Activated CD8-positive, alpha-beta memory T cell treated with anti-CD3 and anti-CD28 coated beads, Interleukin-2, amount 50 U/mL, for 24 hours (primary cell): Measurements from ENCODE around the gene INSRR.

Experiments used
- DNase-seq: peaks from one replicate; pipeline ENCODE4 v3.0.0-alpha.2; 2020; ENCODE audit errors: extremely low read depth

The INSRR gene

GRCh38 chr1:156874572-156875340, 15.8 kb upstream of the INSRR start:
- DNase-seq, result no peak

- no peak for DNase-seq
Observed at GRCh38 chr1:156874142-156874541, 15.2 kb upstream of the INSRR start.

- no peak for DNase-seq
Observed at GRCh38 chr1:156873659-156874058, 14.7 kb upstream of the INSRR start.

- no peak for DNase-seq
Observed at GRCh38 chr1:156869455-156869854, 10.5 kb upstream of the INSRR start.

- no peak for DNase-seq
Observed at GRCh38 chr1:156868341-156868740, 9.4 kb upstream of the INSRR start.

- no peak for DNase-seq
Observed at GRCh38 chr1:156866249-156866909, 7.5 kb upstream of the INSRR start.

GRCh38 chr1:156865865-156866248, 6.9 kb upstream of the INSRR start:
- no peak for DNase-seq

- no peak for DNase-seq
Observed at GRCh38 chr1:156865258-156865657, 6.3 kb upstream of the INSRR start.

- no peak for DNase-seq
Observed at GRCh38 chr1:156864796-156865195, 5.9 kb upstream of the INSRR start.

- DNase-seq, result no peak
Observed at GRCh38 chr1:156863631-156864030, 4.7 kb upstream of the INSRR start.

GRCh38 chr1:156862997-156863599, 4.2 kb upstream of the INSRR start:
- DNase-seq, result no peak

- no peak for DNase-seq
Observed at GRCh38 chr1:156862584-156862983, 3.7 kb upstream of the INSRR start.

GRCh38 chr1:156860628-156861423, 1.9 kb upstream of the INSRR start, which contains the start of gene NTRK1:
TSS of gene NTRK1 (plus strand) at chr1:156860865. CDS start at chr1:156860935, 70 bp downstream.
- DNase-seq, result no peak

- no peak for DNase-seq
Observed at GRCh38 chr1:156860113-156860627, 1.3 kb upstream of the INSRR start.

GRCh38 chr1:156859523-156860112, 701 bp upstream of the INSRR start:
- DNase-seq, result no peak

- no peak for DNase-seq
Observed at GRCh38 chr1:156858555-156858956, 361 bp downstream of the INSRR start.

GRCh38 chr1:156857532-156857931, 1.4 kb downstream of the INSRR start:
- DNase-seq, result no peak

GRCh38 chr1:156856282-156856785, 2.6 kb downstream of the INSRR start:
- DNase-seq, result no peak

GRCh38 chr1:156854634-156855033, 4.3 kb downstream of the INSRR start:
- DNase-seq, result no peak

GRCh38 chr1:156853761-156854160, 5.2 kb downstream of the INSRR start:
- DNase-seq, result no peak

GRCh38 chr1:156852418-156852874, 6.5 kb downstream of the INSRR start:
- no peak for DNase-seq
